ENCODE measurements around the gene OBI1.

OBI1 gene

GRCh38 chr13:78603240-78603957 is 55.6 kb downstream of the OBI1 start, which contains the start of gene POU4F1:
POU4F1 (minus strand) TSS chr13:78603552; CDS start chr13:78603326, 226 bp downstream.
- Histone ChIP-seq H3K4me1 (ENCODE audit: control insufficient read depth, low read length) (no peaks in the 10 kb centered on the region), H3K9me2 (replicated peaks; ENCODE audit: control insufficient read depth, low read length) (no peaks in the 10 kb centered on the region), H3K36me3 (ENCODE audit: control insufficient read depth, low read length) (no peaks in the 10 kb centered on the region), H3K27ac (ENCODE audit: low read depth, low read length) (no peak within 1 kb of the TSS), H3K4me2 (ENCODE audit: low read length) (no peak within 1 kb of the TSS), H3K27me3 (ENCODE audit: control insufficient read depth, low read length) (peaks cover 31% of the 10 kb centered on the region), H4K20me1 (ENCODE audit: control insufficient read depth, insufficient read depth, low read depth, low read length) (no peaks in the 10 kb centered on the region), H3K79me2 (ENCODE audit: control insufficient read depth, low read length) (no peaks in the 10 kb centered on the region), H3K4me3 (ENCODE audit: low read length) (no peak within 1 kb of the TSS), H3K9me3 (ENCODE audit: control insufficient read depth, insufficient read depth, low read length) (peaks cover 9% of the 10 kb centered on the region), H3F3A (ENCODE audit: control insufficient read depth, insufficient read depth) (no peaks in the 10 kb centered on the region)
- TF ChIP-seq CTCF (IDR thresholded peaks at IDR 0.05; ENCODE audit: low read depth, low read length, poor library complexity, severe bottlenecking) (no peak), EZH2phosphoT487 (IDR thresholded peaks at IDR 0.05; ENCODE audit: borderline replicate concordance, low read length) (no peak)

- Histone ChIP-seq H3K79me2 (ENCODE audit: control insufficient read depth, low read length) (no peaks in the 10 kb centered on the region), H3K9me3 (ENCODE audit: control insufficient read depth, insufficient read depth, low read length) (peaks cover 9% of the 10 kb centered on the region), H3K4me3 (ENCODE audit: low read length) (no peak overlapping the region), H3K27ac (ENCODE audit: low read depth, low read length) (no peak overlapping the region), H3K4me2 (ENCODE audit: low read length) (no peak overlapping the region), H3K4me1 (ENCODE audit: control insufficient read depth, low read length) (no peaks in the 10 kb centered on the region), H3K27me3 (ENCODE audit: control insufficient read depth, low read length) (peaks cover 28% of the 10 kb centered on the region), H4K20me1 (ENCODE audit: control insufficient read depth, insufficient read depth, low read depth, low read length) (no peaks in the 10 kb centered on the region), H3F3A (ENCODE audit: control insufficient read depth, insufficient read depth) (no peaks in the 10 kb centered on the region), H3K9me2 (replicated peaks; ENCODE audit: control insufficient read depth, low read length) (no peaks in the 10 kb centered on the region), H3K36me3 (ENCODE audit: control insufficient read depth, low read length) (no peaks in the 10 kb centered on the region)
- TF ChIP-seq EZH2phosphoT487 (IDR thresholded peaks at IDR 0.05; ENCODE audit: borderline replicate concordance, low read length) (no peak), CTCF (IDR thresholded peaks at IDR 0.05; ENCODE audit: low read depth, low read length, poor library complexity, severe bottlenecking) (no peak)
Measured at GRCh38 chr13:78602561-78603239, 56.3 kb downstream of the OBI1 start.

- Histone ChIP-seq H3F3A (ENCODE audit: control insufficient read depth, insufficient read depth) (no peaks in the 10 kb centered on the region), H3K4me2 (ENCODE audit: low read length) (no peak overlapping the region), H3K9me3 (ENCODE audit: control insufficient read depth, insufficient read depth, low read length) (peaks cover 9% of the 10 kb centered on the region), H3K79me2 (ENCODE audit: control insufficient read depth, low read length) (no peaks in the 10 kb centered on the region), H3K27me3 (ENCODE audit: control insufficient read depth, low read length) (peaks cover 28% of the 10 kb centered on the region), H4K20me1 (ENCODE audit: control insufficient read depth, insufficient read depth, low read depth, low read length) (no peaks in the 10 kb centered on the region), H3K4me1 (ENCODE audit: control insufficient read depth, low read length) (no peaks in the 10 kb centered on the region), H3K27ac (ENCODE audit: low read depth, low read length) (no peak overlapping the region), H3K9me2 (replicated peaks; ENCODE audit: control insufficient read depth, low read length) (no peaks in the 10 kb centered on the region), H3K4me3 (ENCODE audit: low read length) (no peak overlapping the region), H3K36me3 (ENCODE audit: control insufficient read depth, low read length) (no peaks in the 10 kb centered on the region)
- no peak for TF ChIP-seq CTCF (IDR thresholded peaks at IDR 0.05; ENCODE audit: low read depth, low read length, poor library complexity, severe bottlenecking)
- TF ChIP-seq EZH2phosphoT487 (IDR thresholded peaks at IDR 0.05; ENCODE audit: borderline replicate concordance, low read length): no peak
Measured at GRCh38 chr13:78601874-78602560, 56.9 kb downstream of the OBI1 start.

Data from DOHH2 (cell line).